ENCODE results near the gene CCNT2.

- TF ChIP-seq CTCF (optimal IDR thresholded peaks at IDR 0.05 in 1 of 3, IDR thresholded peaks at IDR 0.05 in 1 of 3, conservative IDR thresholded peaks at IDR 0.05 in 1 of 3; ENCODE audit: extremely low read depth in 1 of 3, insufficient read depth in 2 of 3, low read length in 3 of 3) (no peak), EZH2 (IDR thresholded peaks at IDR 0.05; ENCODE audit: low read length) (no peak)
These were observed 62.0 kb downstream of the CCNT2 start for GRCh38 chr2:134980639-134981038.

Measured in keratinocyte (primary cell).